ENCODE measurements around the gene COL8A2. TPM values are rescaled to one million over a fixed set of nuclear protein-coding genes. Genes with fewer than 3 reads are reported as not detected.

Gene COL8A2
- total RNA-seq, 1 donor from 2014 or later: 0.41 TPM

- no peak for DNase-seq (ENCODE audit: extremely low read depth, low read depth, low spot score)
These were observed 9.1 kb downstream of the COL8A2 start for GRCh38 chr1:36115931-36116330.

GRCh38 chr1:36115200-36115669 lies 9.8 kb downstream of the COL8A2 start:
- no peak for DNase-seq (ENCODE audit: extremely low read depth, low read depth, low spot score)

GRCh38 chr1:36114371-36114770 lies 10.7 kb downstream of the COL8A2 start:
- DNase-seq (ENCODE audit: extremely low read depth, low read depth, low spot score): no peak

- DNase-seq (ENCODE audit: extremely low read depth, low read depth, low spot score): no peak
These were observed 12.2 kb downstream of the COL8A2 start for GRCh38 chr1:36112823-36113222.

GRCh38 chr1:36111151-36111550 lies 13.9 kb downstream of the COL8A2 start:
- no peak for DNase-seq (ENCODE audit: extremely low read depth, low read depth, low spot score)

- DNase-seq (ENCODE audit: extremely low read depth, low read depth, low spot score): no peak
These were observed 15.9 kb downstream of the COL8A2 start for GRCh38 chr1:36109041-36109679.

- DNase-seq (ENCODE audit: extremely low read depth, low read depth, low spot score): no peak
These were observed 16.7 kb downstream of the COL8A2 start for GRCh38 chr1:36108314-36108713.

- no peak for DNase-seq (ENCODE audit: extremely low read depth, low read depth, low spot score)
These were observed 17.6 kb downstream of the COL8A2 start for GRCh38 chr1:36107394-36107793.

GRCh38 chr1:36106269-36106668 lies 18.8 kb downstream of the COL8A2 start:
- no peak for DNase-seq (ENCODE audit: extremely low read depth, low read depth, low spot score)

- no peak for DNase-seq (ENCODE audit: extremely low read depth, low read depth, low spot score)
These were observed 23.5 kb downstream of the COL8A2 start for GRCh38 chr1:36101546-36101945.

- DNase-seq (ENCODE audit: extremely low read depth, low read depth, low spot score): no peak
These were observed 24.6 kb downstream of the COL8A2 start for GRCh38 chr1:36100376-36100775.

GRCh38 chr1:36099681-36100341 lies 25.2 kb downstream of the COL8A2 start:
- DNase-seq (ENCODE audit: extremely low read depth, low read depth, low spot score): no peak

GRCh38 chr1:36098650-36099365 lies 26.2 kb downstream of the COL8A2 start:
- DNase-seq (ENCODE audit: extremely low read depth, low read depth, low spot score): no peak

- DNase-seq (ENCODE audit: extremely low read depth, low read depth, low spot score): no peak
These were observed 27.1 kb downstream of the COL8A2 start for GRCh38 chr1:36097693-36098585.

GRCh38 chr1:36096500-36097432 lies 28.3 kb downstream of the COL8A2 start:
- no peak for DNase-seq (ENCODE audit: extremely low read depth, low read depth, low spot score)

- DNase-seq (ENCODE audit: extremely low read depth, low read depth, low spot score): no peak
These were observed 29.1 kb downstream of the COL8A2 start for GRCh38 chr1:36095760-36096405.

- DNase-seq (ENCODE audit: extremely low read depth, low read depth, low spot score): no peak
These were observed 30.4 kb downstream of the COL8A2 start for GRCh38 chr1:36094621-36095061.

GRCh38 chr1:36093929-36094328 lies 31.1 kb downstream of the COL8A2 start:
- DNase-seq (ENCODE audit: extremely low read depth, low read depth, low spot score): no peak

- DNase-seq (ENCODE audit: extremely low read depth, low read depth, low spot score): no peak
These were observed 31.8 kb downstream of the COL8A2 start for GRCh38 chr1:36093226-36093625.
